ENCODE results near the gene USP12. TPM values are rescaled to one million over a fixed set of nuclear protein-coding genes. Genes with fewer than 3 reads are reported as not detected.
A peak's percentile ranks its signal among the peaks of the same experiment; 100 is the strongest.

Gene USP12
- total RNA-seq, 1 experiment from 2014 or later, result 26.1 TPM

GRCh38 chr13:27120811-27121210 is 50.8 kb downstream of the USP12 start:
- H3K27me3 Mint-ChIP-seq (ENCODE audit: low read depth), result no peaks in the 10 kb centered on the region; the same call in 1 of the 2 replicates
- H3K27ac Mint-ChIP-seq, result peak overlapping the region; percentile 74
- no peak for TF ChIP-seq GABPB1 (CRISPR knock-in tag; IDR thresholded peaks at IDR 0.05)
- TF ChIP-seq ZNF281 (CRISPR knock-in tag; IDR thresholded peaks at IDR 0.05), result no peak
- H3K4me1 Mint-ChIP-seq, result peaks cover 53% of the 10 kb centered on the region
- no peak for ATAC-seq
- CTCF ChIA-PET, result no interaction called here
- DNase-seq (ENCODE audit: low spot score), result no peak
- peaks cover 32% of the 10 kb centered on the region for H3K36me3 Mint-ChIP-seq
- POLR2A ChIA-PET, result no interaction called here
- peaks cover 32% of the 10 kb centered on the region for H3K9me3 Mint-ChIP-seq
- H3K4me3 Mint-ChIP-seq, result peak overlapping the region; percentile 2

- no peak for TF ChIP-seq ATF6 (CRISPR knock-in tag; IDR thresholded peaks at IDR 0.05)
- TF ChIP-seq, protein P1, sequence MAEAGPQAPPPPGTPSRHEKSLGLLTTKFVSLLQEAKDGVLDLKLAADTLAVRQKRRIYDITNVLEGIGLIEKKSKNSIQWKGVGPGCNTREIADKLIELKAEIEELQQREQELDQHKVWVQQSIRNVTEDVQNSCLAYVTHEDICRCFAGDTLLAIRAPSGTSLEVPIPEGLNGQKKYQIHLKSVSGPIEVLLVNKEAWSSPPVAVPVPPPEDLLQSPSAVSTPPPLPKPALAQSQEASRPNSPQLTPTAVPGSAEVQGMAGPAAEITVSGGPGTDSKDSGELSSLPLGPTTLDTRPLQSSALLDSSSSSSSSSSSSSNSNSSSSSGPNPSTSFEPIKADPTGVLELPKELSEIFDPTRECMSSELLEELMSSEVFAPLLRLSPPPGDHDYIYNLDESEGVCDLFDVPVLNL (CRISPR knock-in tag; IDR thresholded peaks at IDR 0.05; ENCODE audit: borderline replicate concordance, low read depth), result no peak
- TF ChIP-seq, protein P2, sequence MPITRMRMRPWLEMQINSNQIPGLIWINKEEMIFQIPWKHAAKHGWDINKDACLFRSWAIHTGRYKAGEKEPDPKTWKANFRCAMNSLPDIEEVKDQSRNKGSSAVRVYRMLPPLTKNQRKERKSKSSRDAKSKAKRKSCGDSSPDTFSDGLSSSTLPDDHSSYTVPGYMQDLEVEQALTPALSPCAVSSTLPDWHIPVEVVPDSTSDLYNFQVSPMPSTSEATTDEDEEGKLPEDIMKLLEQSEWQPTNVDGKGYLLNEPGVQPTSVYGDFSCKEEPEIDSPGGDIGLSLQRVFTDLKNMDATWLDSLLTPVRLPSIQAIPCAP (CRISPR knock-in tag; IDR thresholded peaks at IDR 0.05), result no peak
- TF ChIP-seq MXD4 (CRISPR knock-in tag; IDR thresholded peaks at IDR 0.05; ENCODE audit: borderline replicate concordance), result no peak
- TF ChIP-seq, protein P3, sequence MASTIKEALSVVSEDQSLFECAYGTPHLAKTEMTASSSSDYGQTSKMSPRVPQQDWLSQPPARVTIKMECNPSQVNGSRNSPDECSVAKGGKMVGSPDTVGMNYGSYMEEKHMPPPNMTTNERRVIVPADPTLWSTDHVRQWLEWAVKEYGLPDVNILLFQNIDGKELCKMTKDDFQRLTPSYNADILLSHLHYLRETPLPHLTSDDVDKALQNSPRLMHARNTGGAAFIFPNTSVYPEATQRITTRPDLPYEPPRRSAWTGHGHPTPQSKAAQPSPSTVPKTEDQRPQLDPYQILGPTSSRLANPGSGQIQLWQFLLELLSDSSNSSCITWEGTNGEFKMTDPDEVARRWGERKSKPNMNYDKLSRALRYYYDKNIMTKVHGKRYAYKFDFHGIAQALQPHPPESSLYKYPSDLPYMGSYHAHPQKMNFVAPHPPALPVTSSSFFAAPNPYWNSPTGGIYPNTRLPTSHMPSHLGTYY (CRISPR knock-in tag; IDR thresholded peaks at IDR 0.05), result no peak
- no peak for TF ChIP-seq FOXJ3 (CRISPR knock-in tag; IDR thresholded peaks at IDR 0.05; ENCODE audit: borderline replicate concordance)
- TF ChIP-seq, protein P4, sequence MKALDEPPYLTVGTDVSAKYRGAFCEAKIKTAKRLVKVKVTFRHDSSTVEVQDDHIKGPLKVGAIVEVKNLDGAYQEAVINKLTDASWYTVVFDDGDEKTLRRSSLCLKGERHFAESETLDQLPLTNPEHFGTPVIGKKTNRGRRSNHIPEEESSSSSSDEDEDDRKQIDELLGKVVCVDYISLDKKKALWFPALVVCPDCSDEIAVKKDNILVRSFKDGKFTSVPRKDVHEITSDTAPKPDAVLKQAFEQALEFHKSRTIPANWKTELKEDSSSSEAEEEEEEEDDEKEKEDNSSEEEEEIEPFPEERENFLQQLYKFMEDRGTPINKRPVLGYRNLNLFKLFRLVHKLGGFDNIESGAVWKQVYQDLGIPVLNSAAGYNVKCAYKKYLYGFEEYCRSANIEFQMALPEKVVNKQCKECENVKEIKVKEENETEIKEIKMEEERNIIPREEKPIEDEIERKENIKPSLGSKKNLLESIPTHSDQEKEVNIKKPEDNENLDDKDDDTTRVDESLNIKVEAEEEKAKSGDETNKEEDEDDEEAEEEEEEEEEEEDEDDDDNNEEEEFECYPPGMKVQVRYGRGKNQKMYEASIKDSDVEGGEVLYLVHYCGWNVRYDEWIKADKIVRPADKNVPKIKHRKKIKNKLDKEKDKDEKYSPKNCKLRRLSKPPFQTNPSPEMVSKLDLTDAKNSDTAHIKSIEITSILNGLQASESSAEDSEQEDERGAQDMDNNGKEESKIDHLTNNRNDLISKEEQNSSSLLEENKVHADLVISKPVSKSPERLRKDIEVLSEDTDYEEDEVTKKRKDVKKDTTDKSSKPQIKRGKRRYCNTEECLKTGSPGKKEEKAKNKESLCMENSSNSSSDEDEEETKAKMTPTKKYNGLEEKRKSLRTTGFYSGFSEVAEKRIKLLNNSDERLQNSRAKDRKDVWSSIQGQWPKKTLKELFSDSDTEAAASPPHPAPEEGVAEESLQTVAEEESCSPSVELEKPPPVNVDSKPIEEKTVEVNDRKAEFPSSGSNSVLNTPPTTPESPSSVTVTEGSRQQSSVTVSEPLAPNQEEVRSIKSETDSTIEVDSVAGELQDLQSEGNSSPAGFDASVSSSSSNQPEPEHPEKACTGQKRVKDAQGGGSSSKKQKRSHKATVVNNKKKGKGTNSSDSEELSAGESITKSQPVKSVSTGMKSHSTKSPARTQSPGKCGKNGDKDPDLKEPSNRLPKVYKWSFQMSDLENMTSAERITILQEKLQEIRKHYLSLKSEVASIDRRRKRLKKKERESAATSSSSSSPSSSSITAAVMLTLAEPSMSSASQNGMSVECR (CRISPR knock-in tag; IDR thresholded peaks at IDR 0.05; ENCODE audit: borderline replicate concordance), result no peak
- CTCF ChIA-PET, result no interaction called here
- peaks cover 30% of the 10 kb centered on the region for H3K36me3 Mint-ChIP-seq
- peaks cover 53% of the 10 kb centered on the region for H3K4me1 Mint-ChIP-seq
- H3K27ac Mint-ChIP-seq, result no peak overlapping the region; the same call in 1 of the 2 replicates
- no peak for DNase-seq (ENCODE audit: low spot score)
- no peak for ATAC-seq
- H3K27me3 Mint-ChIP-seq (ENCODE audit: low read depth), result no peaks in the 10 kb centered on the region; the same call in 1 of the 2 replicates
- H3K9me3 Mint-ChIP-seq, result peaks cover 26% of the 10 kb centered on the region
- POLR2A ChIA-PET, result no interaction called here
- no peak overlapping the region for H3K4me3 Mint-ChIP-seq
These were observed 51.6 kb downstream of the USP12 start for GRCh38 chr13:27120011-27120410.
